Cardiac muscle cell (in vitro differentiated cells and primary cell): ENCODE results near the gene ARFRP1. TPM values are rescaled to one million over a fixed set of nuclear protein-coding genes. Genes with fewer than 3 reads are reported as not detected.

Experiments
- DNase-seq, 2 donors: peaks; one replicate each; pipeline versions ENCODE4 v3.0.0 to v3.0.0-alpha.2; 2010 to 2017; ENCODE audit warnings: low read depth in 1 of 2, low spot score in 1 of 2
- H3K27ac ChIP-seq: fragments of 200-600 bp; sonication (generic); 2 replicates; pipeline ENCODE4 v1.5.1; 2016
- H3K27me3 ChIP-seq: fragments of 200-600 bp; sonication (generic); 2 replicates; pipeline ENCODE4 v1.6.0; 2016; ENCODE audit warnings: control low read depth
- H3K36me3 ChIP-seq: fragments of 200-600 bp; sonication (generic); 2 replicates; pipeline ENCODE4 v1.5.1; 2016; ENCODE audit warnings: control low read depth
- H3K4me1 ChIP-seq: fragments of 200-600 bp; sonication (generic); 2 replicates; pipeline ENCODE4 v1.8.1; 2017; ENCODE audit warnings: low read depth, mild to moderate bottlenecking, mixed run types
- H3K4me3 ChIP-seq: fragments of 200-600 bp; sonication (generic); 2 replicates; pipeline ENCODE4 v1.5.1; 2016; ENCODE audit warnings: mild to moderate bottlenecking
- H3K9me3 ChIP-seq: fragments of 200-600 bp; sonication (generic); 2 replicates; pipeline ENCODE4 v1.5.1; 2017; ENCODE audit warnings: low read depth, mild to moderate bottlenecking, control low read depth
- CTCF ChIP-seq: IDR thresholded peaks from 2 replicates; pipeline ENCODE4 v1.5.1; 2012; ENCODE audit warnings: low read depth, mild to moderate bottlenecking, low read length
- polyA plus RNA-seq: library from polyadenylated mRNA; unstranded; fragments of >200 nt; fragmentation: Nextera tagmentation; extraction: Ambion mirVana; gene quantifications from 2 replicates; pipeline ENCODE4 v1.2.1, GENCODE V29; 2016
- total RNA-seq: library from RNA; depleted of rRNA; stranded (reverse); fragments of >200 nt; gene quantifications from 2 replicates; pipeline ENCODE4 v1.2.3, GENCODE V29; 2016

The ARFRP1 gene
- total and polyA plus RNA-seq, 2 experiments from 2014 or later, result 61.3 to 85.1 TPM

- Histone ChIP-seq H3K4me3 (no peak within 1 kb of the TSS), H3K27ac (no peak within 1 kb of the TSS), H3K4me1 (peaks cover 6% of the 10 kb centered on the region), H3K27me3 (no peaks in the 10 kb centered on the region), H3K36me3 (no peaks in the 10 kb centered on the region), H3K9me3 (no peaks in the 10 kb centered on the region)
- peak in 1 of 2 donors; percentile 39 for DNase-seq
- no peak for TF ChIP-seq CTCF
Measured at GRCh38 chr20:63696628-63697356, 11.0 kb downstream of the ARFRP1 start, which contains the start of gene TNFRSF6B. TNFRSF6B (plus strand) TSS chr20:63696652; CDS start chr20:63696768, 116 bp downstream.

- no peak overlapping the region for H3K27ac ChIP-seq
- H3K4me3 ChIP-seq, result no peak overlapping the region
- H3K27me3 ChIP-seq, result no peaks in the 10 kb centered on the region
- DNase-seq, result peak; percentile 41 to 46
- TF ChIP-seq CTCF, result no peak
- H3K36me3 ChIP-seq, result no peaks in the 10 kb centered on the region
- peaks cover 6% of the 10 kb centered on the region for H3K4me1 ChIP-seq
- no peaks in the 10 kb centered on the region for H3K9me3 ChIP-seq
Measured at GRCh38 chr20:63696306-63696627, 11.5 kb downstream of the ARFRP1 start.

GRCh38 chr20:63695424-63696305, 12.1 kb downstream of the ARFRP1 start:
- no peak overlapping the region for H3K4me3 ChIP-seq
- no peaks in the 10 kb centered on the region for H3K36me3 ChIP-seq
- DNase-seq, result no peak
- peaks cover 6% of the 10 kb centered on the region for H3K4me1 ChIP-seq
- no peak overlapping the region for H3K27ac ChIP-seq
- no peak for TF ChIP-seq CTCF
- H3K27me3 ChIP-seq, result no peaks in the 10 kb centered on the region
- H3K9me3 ChIP-seq, result no peaks in the 10 kb centered on the region

- no peak overlapping the region for H3K4me3 ChIP-seq
- no peaks in the 10 kb centered on the region for H3K9me3 ChIP-seq
- no peak overlapping the region for H3K27ac ChIP-seq
- DNase-seq, result no peak
- no peak for TF ChIP-seq CTCF
- no peaks in the 10 kb centered on the region for H3K27me3 ChIP-seq
- peaks cover 6% of the 10 kb centered on the region for H3K4me1 ChIP-seq
- no peaks in the 10 kb centered on the region for H3K36me3 ChIP-seq
Measured at GRCh38 chr20:63694584-63695423, 13.0 kb downstream of the ARFRP1 start.

GRCh38 chr20:63693733-63694583, 13.8 kb downstream of the ARFRP1 start:
- no peak for TF ChIP-seq CTCF
- Histone ChIP-seq H3K27ac (no peak overlapping the region), H3K36me3 (no peaks in the 10 kb centered on the region), H3K4me3 (no peak overlapping the region), H3K9me3 (no peaks in the 10 kb centered on the region), H3K4me1 (peaks cover 6% of the 10 kb centered on the region), H3K27me3 (no peaks in the 10 kb centered on the region)
- DNase-seq, result no peak
